ENCODE data around the gene CTNNBL1.

Gene CTNNBL1

DNA sequence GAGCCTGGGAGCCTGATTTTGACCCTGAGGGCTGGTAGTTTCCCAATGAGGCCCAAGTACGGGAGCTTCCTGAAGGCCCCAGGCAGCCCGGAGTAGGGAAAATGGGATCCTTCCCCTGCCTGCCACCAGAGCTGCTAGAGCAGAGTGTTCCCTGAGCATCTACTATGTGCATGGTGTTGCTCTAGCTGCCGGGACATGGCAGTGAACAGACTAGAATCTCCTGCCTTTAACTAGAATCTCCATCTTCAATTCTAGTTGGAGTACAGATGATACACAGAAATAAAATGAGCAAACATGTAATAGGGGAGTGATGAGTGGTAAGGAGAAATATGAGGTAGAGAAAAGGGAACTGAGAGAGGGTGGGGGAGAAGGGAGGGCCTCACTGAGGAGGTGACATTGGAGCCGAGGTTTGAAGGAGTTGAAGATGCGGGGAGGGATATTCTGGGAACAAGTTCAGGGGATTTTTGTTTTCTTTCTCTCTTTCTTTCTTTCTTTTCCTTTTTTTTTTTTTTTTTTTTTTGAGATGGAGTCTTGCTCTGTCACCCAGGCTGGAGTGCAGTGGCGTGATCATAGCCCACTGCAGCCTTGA lies 227.6 kb downstream of the CTNNBL1 start:
- no peak for DNase-seq
